ENCODE data around the gene TNFAIP6. TPM values are rescaled to one million over a fixed set of nuclear protein-coding genes. Genes with fewer than 3 reads are reported as not detected.
"Not testable (repeated sequence)": the region's sequence is repeated elsewhere in the genome, so short reads cannot be mapped to it uniquely, and the experiment has no call there.

Gene TNFAIP6
- total RNA-seq, 1 donor from 2014 or later = 26.5 TPM

DNA sequence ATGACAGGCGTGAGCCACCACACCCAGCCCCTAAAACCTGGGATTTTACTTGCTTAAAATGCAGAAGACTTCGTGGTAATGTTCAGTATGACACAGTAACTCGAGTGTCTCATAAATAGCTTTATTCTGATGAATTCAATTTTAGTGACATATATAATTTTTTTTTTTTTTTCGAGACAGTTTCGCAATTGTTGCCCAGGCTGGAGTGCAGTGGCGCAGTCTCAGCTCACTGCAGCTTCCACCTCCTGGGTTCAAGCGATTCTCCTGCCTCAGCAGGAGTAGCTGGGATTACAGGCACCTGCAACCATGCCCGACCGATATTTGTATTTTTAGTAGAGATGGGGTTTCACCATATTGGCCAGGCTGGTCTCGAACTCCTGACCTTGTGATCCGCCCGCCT lies 64.3 kb downstream of the TNFAIP6 start:
- not testable (repeated sequence) for DNase-seq

GRCh38 chr2:151422917-151423439 lies 65.6 kb downstream of the TNFAIP6 start:
- DNase-seq = no peak

GRCh38 chr2:151423760-151424159 lies 66.4 kb downstream of the TNFAIP6 start:
- DNase-seq = no peak

Small RNAs within 50 kb of the gene (small RNA-seq; reads per million reads assigned to genes)
- gene MIR4773-1 (ENCODE audit: low replicate concordance) = not detected
- gene RN7SL124P (ENCODE audit: low replicate concordance) = not detected

Other genes with a start within 250 kb of the TNFAIP6 start
- 9.7 TPM for gene RBM43, start 95.7 kb upstream of the TNFAIP6 start, total RNA-seq
- gene NMI, start 67.9 kb upstream of the TNFAIP6 start, total RNA-seq = 11.2 TPM
- 58.3 TPM for gene RIF1, start 52.3 kb downstream of the TNFAIP6 start, total RNA-seq

Data from skin of body (tissue), 3 donors.